ENCODE data around the gene AQP2.

DNA sequence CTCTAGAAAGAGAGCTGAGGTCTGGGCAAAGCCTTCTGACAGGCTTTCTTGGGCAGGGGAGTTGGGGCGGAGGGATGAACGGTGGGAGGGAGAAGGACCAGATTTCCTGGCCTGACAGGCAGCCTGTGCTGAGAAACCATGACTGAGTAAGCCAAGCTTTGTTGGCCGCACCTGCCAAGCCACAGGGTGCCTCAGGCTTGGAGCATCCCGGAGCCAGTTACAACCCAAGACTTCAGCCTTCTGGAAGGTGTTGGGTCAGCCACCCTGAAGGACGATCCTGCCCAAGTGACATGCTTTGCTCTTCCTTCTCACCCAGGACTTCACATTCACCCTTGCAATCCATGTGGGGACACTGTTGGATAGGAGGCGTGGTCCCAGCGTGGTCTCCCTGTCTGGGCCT, 21.0 kb upstream of the AQP2 start:
- no peak for TF ChIP-seq CTCF (IDR thresholded peaks at IDR 0.05)
- TF ChIP-seq RFX5 (IDR thresholded peaks at IDR 0.05; ENCODE audit: low read length), result no peak
- no peak for TF ChIP-seq EZH2phosphoT487 (IDR thresholded peaks at IDR 0.05; ENCODE audit: borderline replicate concordance, low read depth)
- TF ChIP-seq FOXM1 (IDR thresholded peaks at IDR 0.05; ENCODE audit: low read depth), result no peak
- TF ChIP-seq ZBTB33 (IDR thresholded peaks at IDR 0.05; ENCODE audit: borderline replicate concordance, low read depth), result no peak
- TF ChIP-seq YY1 (IDR thresholded peaks at IDR 0.05; ENCODE audit: low read depth), result no peak
- TF ChIP-seq, protein P1, sequence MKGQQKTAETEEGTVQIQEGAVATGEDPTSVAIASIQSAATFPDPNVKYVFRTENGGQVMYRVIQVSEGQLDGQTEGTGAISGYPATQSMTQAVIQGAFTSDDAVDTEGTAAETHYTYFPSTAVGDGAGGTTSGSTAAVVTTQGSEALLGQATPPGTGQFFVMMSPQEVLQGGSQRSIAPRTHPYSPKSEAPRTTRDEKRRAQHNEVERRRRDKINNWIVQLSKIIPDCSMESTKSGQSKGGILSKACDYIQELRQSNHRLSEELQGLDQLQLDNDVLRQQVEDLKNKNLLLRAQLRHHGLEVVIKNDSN (IDR thresholded peaks at IDR 0.05; ENCODE audit: borderline replicate concordance, low read depth), result no peak
- no peak for TF ChIP-seq JUND (IDR thresholded peaks at IDR 0.05)
- TF ChIP-seq EP300 (IDR thresholded peaks at IDR 0.05; ENCODE audit: borderline replicate concordance in 1 of 2, low read depth in 1 of 2, low read length in 1 of 2), result no peak
- TF ChIP-seq, protein P2, sequence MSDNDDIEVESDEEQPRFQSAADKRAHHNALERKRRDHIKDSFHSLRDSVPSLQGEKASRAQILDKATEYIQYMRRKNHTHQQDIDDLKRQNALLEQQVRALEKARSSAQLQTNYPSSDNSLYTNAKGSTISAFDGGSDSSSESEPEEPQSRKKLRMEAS (IDR thresholded peaks at IDR 0.05; ENCODE audit: low read depth), result no peak
- no peak for TF ChIP-seq POLR2AphosphoS5 (IDR thresholded peaks at IDR 0.05; ENCODE audit: low read depth, low read length)
- no peak for TF ChIP-seq TAF1 (IDR thresholded peaks at IDR 0.05; ENCODE audit: borderline replicate concordance, low read depth, low read length)
- no peak for TF ChIP-seq FOSL2 (IDR thresholded peaks at IDR 0.05; ENCODE audit: borderline replicate concordance, low read depth)
- TF ChIP-seq MEF2A (IDR thresholded peaks at IDR 0.05; ENCODE audit: borderline replicate concordance, low read depth), result no peak

Data from SK-N-SH (cell line).